Inflammatory macrophage treated with lipopolysaccharide for 4 hours (primary cell): ENCODE results near the gene UBTF.

Source experiments
- DNase-seq: peaks from one replicate; pipeline ENCODE4 v3.0.0-alpha.2; 2020

The UBTF gene

GRCh38 chr17:44219616-44220212, at the start of gene UBTF:
TSS of gene UBTF (minus strand) at chr17:44219675. CDS start at chr17:44218229, 1,446 bp downstream.
- peak; percentile 33 for DNase-seq

GRCh38 chr17:44268709-44269534, 49.4 kb upstream of the UBTF start:
- DNase-seq: no peak

GRCh38 chr17:44267818-44268490, 48.5 kb upstream of the UBTF start, which contains the start of gene SLC4A1:
TSS of gene SLC4A1 (minus strand) at chr17:44268135. CDS start at chr17:44262866, 5,269 bp downstream.
- no peak for DNase-seq

- no peak for DNase-seq
These were observed 47.6 kb upstream of the UBTF start for GRCh38 chr17:44267165-44267455.

GRCh38 chr17:44266402-44267164, 47.1 kb upstream of the UBTF start:
- no peak for DNase-seq

- no peak for DNase-seq
These were observed 43.9 kb upstream of the UBTF start for GRCh38 chr17:44263345-44263902.

GRCh38 chr17:44262654-44263225, 43.3 kb upstream of the UBTF start:
- no peak for DNase-seq

GRCh38 chr17:44260296-44260695, 40.8 kb upstream of the UBTF start:
- no peak for DNase-seq

- no peak for DNase-seq
These were observed 39.4 kb upstream of the UBTF start for GRCh38 chr17:44258811-44259351.

GRCh38 chr17:44257815-44258760, 38.6 kb upstream of the UBTF start:
- no peak for DNase-seq

- DNase-seq: no peak
These were observed 37.2 kb upstream of the UBTF start for GRCh38 chr17:44256671-44257070.

GRCh38 chr17:44255915-44256314, 36.4 kb upstream of the UBTF start:
- no peak for DNase-seq

- DNase-seq: no peak
These were observed 35.1 kb upstream of the UBTF start for GRCh38 chr17:44254361-44255095.

- no peak for DNase-seq
These were observed 33.5 kb upstream of the UBTF start for GRCh38 chr17:44253006-44253405.

- DNase-seq: no peak
These were observed 31.6 kb upstream of the UBTF start for GRCh38 chr17:44251062-44251461.

GRCh38 chr17:44249501-44250246, 30.2 kb upstream of the UBTF start:
- no peak for DNase-seq

GRCh38 chr17:44247876-44248736, 28.6 kb upstream of the UBTF start:
- no peak for DNase-seq

GRCh38 chr17:44247440-44247841, 28.0 kb upstream of the UBTF start:
- no peak for DNase-seq
